SIG-M5 (cell line): ENCODE measurements around the gene GALNT11.

ENCODE experiments used
- DNase-seq: peaks from one replicate; lab custom pipeline; 2025; lab: John Stamatoyannopoulos, UW

Gene GALNT11

DNA sequence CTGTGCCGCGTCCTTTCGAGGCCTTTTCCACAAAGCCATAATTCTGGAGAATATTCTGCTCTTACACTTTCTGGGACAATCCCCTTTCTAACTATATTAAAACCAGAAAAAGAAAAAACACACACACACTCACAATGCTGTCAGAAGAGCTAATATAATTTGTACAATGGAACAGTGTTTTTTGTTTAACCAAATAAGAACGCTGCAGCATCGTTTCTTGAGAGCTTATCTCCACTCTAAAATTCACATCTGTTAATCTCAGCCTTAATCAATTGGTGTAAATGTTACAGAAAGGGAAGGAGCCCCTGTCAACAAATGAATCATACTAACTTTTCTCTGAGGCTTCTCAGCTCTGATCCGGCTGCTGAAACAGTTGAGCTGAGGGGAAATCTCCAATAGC, 123.9 kb downstream of the GALNT11 start:
- no peak for DNase-seq

DNA sequence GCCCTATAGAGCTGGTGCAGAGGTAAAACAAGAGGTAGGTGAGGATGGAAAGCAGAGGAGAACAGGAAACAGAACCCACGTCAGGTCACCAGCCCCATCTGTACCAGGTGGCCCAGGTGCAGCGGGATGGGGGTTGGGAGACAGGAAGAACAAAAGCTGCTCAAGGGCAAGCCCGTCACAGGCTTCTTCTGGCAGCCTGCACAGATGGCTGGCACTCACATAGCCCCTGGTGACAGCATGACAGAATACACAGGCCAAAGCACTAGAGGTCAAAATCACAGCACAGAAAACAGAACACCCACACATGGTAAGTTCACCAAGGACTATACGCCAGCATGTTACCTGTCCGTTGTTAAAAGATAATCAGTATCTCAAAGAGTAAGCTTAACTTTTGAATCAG, 126.8 kb downstream of the GALNT11 start:
- DNase-seq, result no peak

DNA sequence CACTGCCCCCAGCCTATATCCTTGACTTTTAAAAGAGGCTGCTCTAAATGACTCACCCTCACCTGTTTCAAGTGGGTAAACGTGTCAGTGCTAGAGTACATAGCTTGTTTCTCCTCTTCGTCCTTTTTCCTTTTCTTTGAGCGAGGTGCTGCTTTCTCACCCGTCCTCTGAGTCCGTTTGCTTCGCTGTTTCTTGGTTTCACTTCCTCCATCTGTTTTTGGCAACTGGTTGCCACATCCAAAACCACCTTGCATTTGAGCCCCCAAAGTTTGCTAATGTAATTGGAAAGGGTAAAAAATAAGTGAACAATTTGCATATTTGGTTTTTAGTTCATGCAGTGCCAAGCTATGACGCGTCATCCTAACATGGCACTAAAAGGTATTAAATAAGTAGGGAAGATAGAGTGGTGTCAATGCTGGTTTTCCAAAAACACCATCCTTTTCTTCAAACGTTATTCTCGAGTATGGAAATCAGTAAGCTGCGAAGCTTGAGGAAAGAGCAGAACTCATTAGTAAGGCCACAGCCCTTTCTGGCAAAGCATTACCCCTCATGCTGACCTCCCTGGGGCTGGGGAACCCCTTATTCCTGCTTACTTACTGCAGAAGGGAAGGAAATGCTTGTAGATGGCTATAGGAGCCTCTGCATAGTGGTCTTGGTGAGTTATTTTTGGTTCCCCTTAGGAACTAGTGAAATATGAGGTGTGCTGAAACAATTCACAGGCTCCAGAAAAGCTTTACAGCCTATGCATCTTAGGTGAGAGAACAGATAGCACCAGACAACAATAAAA, 133.5 kb downstream of the GALNT11 start:
- peak; percentile 80 for DNase-seq

DNA sequence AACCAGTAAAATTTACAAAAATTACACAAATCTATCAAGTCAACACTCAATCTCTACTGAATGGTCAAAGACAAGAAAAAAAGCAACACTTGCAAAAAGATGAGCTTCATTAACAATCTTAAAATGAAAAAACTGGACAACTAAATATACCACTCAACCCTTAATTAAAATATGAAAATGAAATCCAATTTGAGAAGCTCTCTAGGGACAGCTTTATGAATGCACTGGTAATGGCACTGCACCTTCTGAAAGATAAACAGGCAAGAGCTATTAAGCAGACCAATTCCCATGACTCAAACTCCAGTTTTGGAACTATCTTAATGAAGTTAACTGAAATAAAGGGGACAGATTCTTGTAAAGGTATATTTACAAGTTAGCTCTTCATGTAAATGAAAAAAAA, 135.7 kb downstream of the GALNT11 start:
- DNase-seq, result no peak

DNA sequence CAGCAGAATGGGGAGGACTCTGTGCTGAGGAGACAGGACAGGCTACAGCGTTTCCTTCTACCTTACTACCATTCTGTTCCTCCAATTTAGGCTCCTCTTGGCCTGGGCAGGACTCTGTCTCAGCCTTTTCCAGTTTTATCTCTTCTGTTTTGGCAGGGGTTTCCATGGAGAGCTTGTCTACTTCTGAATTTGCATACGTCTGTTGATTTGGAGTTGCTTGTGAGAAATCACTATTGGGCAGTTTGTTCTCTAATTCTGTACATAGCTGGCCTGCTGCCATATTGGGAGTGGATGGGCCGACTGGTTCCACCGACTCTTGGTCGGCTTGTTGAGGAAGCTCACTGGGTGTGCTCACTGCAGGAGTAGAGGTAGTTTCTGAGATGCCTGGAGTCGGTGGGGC, 136.8 kb downstream of the GALNT11 start:
- no peak for DNase-seq
